Stimulated activated CD4-positive, alpha-beta T cell treated with anti-CD3 and anti-CD28 coated beads, Interleukin-1b, Interleukin-23, amount 100 ng/mL, for 1 hour (primary cell): ENCODE measurements around the gene ACTN1.
A peak's percentile ranks its signal among the peaks of the same experiment; 100 is the strongest.

ENCODE experiments used
- DNase-seq, 2 donors: peaks; one replicate each; pipeline ENCODE4 v3.0.0-alpha.2; 2020; ENCODE audit warnings: low read depth in 2 of 2

ACTN1 gene

DNA sequence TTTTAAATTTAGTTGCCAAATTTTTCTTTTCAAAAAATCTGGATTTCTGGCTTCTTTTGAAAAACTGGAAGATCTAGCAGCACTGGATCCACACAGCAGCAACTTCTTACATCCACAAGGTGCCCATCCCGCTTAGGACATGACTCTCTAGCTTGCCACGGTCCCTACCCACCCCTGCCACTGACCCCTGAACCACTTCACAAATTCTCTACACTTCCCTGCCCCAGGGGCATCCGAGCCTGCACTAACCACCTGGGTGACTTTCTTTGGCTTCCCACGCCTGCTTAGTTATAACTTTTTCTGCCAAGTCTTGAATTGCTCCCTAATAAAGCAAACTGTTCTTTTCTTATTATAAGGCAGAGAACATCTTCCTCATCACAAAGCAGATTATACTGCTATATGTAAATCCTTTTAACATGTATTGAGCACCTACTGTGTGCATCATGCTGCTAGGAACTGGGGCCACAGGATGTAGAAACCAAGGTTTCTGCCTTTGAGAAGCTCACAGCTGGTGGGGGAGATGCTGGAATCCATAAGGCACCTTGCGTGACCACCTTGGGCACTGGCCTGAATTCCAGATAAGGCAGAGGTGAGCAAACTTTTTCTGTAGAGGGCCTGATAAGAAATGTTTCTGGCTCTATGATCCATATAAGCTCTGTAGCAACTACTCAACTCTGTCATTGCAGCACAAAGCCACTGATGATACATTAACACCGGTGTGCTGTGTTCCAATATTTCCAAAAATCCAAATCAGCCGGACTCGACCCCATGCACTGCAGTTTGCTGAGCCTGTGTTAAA is 59.8 kb downstream of the ACTN1 start:
- DNase-seq, result no peak

DNA sequence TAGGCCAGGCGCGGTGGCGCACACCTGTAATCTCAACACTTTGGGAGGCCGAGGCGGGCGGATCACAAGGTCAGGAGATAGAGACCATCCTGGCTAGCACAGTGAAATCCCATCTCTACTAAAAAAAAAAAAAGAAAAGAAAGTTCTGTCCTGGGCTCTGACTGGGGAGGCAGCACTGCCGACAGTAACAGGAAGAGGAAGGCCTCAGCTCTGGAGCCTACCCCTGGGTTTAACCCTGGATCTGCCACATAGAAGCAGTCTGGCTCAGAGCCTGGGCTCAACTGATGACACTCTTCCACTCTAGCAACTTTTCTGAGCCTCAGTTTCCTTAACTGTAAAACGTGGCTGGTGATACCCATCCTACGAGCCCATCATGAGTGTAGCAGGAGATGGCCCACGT is 60.5 kb downstream of the ACTN1 start:
- no peak for DNase-seq

DNA sequence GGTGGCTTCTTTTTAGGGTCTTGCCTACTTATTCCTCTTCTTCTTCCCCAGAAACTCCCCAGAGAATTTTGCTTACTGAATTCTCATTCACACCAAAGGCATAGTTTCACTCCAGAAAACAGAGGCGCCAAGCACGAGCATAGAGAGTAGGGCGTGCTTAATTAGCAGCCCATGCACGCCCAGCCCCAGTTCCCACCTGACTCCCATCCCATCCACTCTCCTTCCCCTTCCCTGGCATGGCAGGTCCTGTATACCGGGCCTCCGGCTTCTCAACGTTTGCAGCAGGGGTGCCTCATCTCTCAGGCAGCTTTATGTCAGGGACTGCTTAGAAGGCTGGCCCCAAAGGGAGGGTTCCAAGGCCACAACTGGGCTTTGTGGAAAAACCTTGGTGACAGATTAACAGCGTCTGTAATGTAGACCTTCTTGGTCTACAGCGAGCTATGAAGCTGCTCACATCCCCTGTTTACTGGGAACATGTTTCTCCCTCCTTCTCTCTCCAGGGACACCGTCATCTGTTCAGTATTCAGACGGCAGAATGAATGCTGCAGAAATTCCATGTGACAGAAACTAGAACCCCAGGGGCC is 62.7 kb downstream of the ACTN1 start:
- DNase-seq, result no peak

DNA sequence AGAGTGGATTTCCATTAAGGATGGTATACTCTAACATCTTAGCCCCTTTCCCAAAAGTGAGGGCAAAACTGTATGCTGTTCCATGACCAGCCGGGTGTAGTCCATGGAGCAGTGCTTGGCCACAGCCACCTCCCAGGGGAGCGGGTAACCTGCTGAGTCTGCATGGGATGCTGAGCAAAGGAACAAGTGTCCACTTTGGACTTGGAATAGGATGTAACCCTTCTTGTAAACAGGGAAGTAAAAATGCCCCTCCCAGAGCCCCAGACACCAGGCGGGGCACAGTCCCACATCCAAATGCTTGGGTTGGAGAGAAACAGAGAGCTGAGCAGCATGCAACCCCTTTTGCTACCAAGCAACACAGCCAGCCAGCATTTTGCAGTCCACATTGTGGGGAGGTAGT is 65.6 kb downstream of the ACTN1 start:
- no peak for DNase-seq

DNA sequence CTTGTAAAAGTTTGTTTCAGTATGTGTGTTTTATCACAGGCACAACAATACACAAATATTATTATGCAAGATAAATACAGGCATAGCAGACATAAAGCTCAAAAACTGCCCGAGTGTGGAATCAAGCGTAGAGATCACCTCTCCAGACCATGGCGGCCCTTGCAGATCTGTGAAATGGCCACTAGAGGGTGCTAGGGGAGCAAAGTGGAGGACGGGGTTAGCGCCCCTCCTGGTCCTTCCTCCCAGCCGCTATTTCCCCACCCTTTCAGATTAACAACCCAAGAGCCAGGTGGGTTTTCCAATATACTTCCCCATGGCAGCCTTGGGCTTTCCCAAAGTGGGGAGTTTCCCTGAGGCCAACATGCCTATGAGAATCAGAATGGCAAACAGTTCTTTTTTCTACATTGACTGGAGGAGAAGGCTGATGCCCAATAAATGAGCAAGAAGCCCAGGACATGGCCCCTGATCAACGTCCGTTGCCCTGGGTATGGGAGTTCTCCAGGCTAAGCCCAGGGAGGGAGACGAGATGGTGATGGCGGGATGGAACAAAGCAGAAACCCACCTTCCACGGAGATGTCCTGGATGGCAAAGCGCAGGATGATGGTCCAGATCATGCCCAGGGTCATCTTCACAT is 67.4 kb downstream of the ACTN1 start:
- DNase-seq, result peak; percentile 57 to 58

DNA sequence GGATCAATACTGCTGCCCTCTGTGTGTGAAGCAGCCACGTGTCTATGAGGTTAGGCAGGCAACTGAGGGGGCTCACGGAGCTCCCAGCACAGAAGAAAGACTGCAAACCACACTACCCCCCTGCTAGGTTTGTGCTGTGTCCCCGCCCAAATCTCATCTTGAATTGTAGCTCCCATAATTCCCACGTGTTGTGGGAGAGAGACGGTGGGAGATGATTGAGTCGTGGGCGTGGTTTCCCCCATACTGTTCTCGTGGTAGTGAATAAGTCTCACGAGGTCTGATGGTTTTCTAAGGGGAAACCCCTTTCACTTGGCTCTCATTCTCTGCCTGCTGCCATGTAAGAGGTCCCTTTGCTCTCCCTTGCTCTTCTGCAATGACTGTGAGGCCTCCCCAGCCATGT is 68.6 kb downstream of the ACTN1 start:
- DNase-seq, result no peak

DNA sequence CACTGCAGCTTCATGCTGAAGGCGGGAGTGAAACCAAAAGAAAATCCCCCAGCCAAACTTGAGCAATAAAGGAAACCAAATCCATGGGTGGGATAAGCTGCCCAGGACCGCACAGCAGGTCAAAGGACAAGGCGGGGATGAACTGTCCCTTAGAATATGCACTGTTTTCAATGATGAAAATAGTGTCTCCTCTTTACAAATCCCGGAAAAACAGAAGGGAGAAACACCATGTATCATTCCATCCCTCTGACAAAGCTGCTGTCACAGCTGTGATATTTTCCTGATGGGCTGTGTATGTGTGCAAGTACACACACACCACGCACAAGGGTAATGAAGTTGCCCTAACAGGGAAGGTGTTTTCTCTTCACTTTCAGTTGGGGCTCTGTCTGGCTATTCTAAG is 70.3 kb downstream of the ACTN1 start:
- DNase-seq, result no peak

DNA sequence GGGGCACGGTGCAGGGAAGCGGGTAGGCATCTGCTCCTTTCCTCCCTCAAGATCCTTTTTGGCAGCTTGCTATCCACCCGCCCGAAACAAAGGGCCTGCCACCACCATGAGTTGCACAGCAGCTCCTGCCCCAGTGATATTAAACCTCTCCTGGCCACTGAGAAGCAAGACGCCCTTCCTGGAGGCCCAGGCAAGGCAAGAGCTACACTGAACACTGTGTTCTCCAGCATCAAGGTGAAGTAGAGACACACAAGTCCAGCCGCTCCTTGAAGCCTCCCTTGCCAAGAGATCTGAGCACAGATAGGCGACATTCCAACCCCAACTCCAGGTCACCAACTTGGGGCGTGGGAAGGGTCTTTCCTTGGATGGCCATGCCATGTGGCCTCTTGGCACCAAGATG is 70.9 kb downstream of the ACTN1 start:
- no peak for DNase-seq

DNA sequence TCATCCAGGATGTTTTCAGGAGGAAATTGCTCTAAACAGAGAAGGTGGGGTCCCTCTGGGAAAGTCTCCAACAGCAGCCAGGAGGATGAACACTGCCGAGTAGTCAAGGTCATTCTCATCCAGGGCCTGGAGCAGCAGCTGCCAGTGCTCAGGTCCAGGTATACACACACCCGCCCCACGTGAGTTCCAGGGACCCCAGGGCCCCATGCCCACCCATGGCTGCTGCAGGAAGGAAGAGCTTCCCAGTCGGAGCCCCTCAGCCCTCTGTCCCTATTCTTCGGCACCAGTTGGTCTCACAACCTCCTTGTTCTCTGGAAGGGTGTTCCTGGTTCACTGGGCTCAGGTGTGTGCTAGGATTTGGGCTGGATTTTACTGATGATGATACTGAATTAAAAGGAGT is 72.7 kb downstream of the ACTN1 start:
- DNase-seq, result no peak

DNA sequence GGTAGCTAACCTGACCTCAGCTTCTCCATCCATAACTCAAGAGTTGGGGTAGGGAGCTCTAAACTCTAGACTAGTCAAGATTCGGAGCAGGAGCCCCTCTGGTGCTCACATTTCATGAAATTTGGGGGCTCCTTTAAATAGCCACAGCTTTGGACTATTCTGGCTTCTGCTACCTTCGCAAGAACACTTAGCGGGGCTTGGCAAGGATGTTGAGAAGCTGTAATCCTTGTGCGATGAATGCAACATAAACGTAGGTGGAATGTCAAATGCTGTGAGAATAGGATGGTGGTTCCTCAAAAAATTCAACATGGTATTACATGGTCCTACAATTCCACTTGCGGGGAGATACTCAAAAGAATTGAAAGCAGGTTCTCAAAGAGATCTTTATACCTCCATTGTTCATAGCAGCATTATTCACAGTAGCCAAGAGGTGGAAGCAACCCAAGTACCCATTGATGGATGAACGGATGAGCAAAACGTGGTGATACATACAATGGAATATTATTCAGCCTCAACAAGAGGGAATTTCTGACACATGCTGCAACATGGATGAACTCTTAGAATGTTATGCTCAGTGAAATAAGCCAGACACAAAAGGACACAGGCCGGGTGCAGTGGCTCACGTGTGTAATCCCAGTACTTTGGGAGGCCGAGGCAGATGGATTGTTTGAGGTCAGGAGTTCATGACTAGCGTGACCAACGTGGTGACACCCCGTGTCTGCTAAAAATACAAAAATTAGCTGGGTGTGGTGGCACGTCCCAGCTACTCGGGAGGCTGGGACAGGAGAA is 73.8 kb downstream of the ACTN1 start:
- no peak for DNase-seq

DNA sequence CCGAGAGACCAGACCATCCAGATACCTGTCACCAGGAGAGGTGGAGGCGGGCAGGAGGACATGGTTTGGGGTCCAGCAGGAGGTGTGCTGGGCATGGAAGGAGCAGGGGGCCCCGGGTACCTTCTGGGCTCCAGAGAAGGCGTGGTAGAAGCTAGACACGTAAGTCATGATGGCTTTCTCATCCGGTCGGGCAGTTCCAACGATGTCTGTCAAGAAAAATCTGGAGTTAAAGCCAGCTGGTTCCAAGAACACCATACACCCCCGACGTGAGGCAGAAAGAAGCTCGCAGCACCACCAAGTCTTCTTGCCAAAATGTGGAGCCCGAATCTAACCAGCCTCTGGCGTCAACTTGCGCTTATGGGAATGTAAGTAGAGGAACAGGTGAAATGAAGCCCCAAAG is 76.7 kb downstream of the ACTN1 start:
- no peak for DNase-seq

DNA sequence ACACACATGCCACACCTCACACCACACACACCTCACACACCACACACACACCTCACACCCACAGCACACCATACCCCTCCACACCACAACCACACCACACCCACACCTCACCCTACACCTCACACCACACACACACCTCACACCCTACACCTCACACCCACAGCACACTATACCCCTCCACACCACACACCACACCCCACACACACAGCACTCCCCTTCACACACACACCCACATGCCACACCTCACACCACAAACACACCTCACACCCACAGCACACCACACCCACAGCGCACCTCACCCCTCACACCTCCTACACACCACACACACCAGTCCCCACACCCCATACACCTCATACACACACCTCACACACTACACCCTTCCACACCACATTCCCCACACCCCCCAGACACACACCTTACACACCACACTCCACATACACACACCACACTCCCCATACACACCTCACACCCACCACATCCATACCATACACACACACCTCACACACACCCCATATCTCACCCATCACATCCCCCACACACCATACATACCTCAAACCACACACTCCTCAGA is 80.0 kb downstream of the ACTN1 start:
- no peak for DNase-seq

DNA sequence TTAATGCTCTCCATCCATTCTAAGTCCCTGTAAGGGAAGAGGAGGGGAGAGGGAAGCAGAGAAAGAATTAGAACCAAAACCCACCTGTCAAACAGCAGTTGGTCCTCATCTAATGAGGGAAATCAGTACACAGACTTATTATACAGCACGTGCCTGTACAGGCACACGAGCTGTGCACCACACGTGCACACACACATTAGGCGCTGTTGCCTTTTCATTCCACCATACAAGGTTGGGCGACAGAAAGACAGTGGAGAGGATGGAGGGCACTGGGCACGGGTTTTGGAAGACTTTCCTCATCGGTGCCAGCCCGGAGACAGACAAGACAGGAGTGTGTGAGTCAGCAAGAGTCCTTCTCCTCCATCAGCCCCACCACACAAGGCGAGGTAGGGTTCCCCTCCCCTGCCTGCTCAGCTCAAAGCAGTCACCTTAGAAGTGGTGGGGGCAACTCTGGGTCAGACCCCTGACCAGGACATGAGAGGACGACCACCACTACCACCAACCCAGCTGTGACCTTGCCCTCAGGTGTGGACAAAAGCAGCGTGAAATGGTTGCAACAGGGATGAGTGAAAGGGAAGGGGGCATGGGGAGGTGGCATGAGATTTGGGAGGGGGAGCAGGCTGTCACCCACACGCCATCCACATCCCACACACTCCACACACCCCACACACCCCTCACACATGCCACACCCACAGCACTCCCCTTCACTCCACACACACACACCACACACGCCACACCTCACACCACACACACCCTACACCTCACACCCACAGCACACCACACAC is 80.7 kb downstream of the ACTN1 start:
- no peak for DNase-seq

DNA sequence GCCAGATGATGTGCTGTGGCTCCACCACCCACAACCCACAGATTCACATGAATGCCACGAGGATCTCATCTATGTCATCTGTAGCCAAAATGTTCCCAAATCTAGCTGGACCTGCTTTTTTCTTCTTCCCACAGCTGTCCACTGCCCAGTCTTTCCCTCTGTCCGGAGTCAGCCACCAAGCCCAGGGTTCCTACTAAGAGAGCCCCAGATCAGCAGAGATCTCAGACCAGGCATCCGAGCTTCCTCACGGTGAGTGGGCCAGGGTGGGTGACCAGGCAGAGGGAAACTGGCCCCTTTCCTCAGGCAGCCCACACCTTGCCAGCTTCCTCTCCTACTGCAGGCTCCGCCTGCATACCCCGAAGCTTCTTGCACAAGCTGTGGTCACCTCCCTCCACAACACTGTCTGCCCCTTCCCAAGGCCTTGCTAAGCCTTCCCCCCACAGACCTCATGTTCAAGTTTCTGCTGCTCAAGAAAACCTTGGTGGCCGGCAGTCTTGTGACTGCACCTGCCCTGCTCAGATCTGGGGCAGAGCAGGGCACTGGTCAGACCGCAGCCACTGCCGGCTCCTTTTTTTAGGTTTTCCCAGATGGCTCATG is 81.4 kb downstream of the ACTN1 start:
- DNase-seq, result no peak

DNA sequence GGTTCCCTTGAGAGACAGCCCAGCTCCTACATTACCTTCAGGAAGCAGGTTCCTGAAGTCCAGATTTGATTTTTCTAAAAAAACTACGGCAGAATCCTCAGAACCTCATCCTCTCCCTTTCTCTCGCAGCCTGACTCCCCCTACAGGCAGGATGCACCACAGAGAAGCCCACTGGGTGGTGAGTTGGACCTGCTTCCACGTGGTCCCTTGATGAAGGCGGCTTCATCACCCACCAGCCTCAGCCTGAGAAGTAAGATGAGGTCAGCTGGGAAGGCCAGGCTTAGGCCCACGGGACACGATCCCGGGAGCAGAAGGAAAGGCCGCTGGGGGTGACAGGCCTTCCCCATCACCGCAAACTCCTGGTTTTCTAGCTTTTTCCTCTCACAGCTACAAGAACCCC is 83.0 kb downstream of the ACTN1 start:
- no peak for DNase-seq

DNA sequence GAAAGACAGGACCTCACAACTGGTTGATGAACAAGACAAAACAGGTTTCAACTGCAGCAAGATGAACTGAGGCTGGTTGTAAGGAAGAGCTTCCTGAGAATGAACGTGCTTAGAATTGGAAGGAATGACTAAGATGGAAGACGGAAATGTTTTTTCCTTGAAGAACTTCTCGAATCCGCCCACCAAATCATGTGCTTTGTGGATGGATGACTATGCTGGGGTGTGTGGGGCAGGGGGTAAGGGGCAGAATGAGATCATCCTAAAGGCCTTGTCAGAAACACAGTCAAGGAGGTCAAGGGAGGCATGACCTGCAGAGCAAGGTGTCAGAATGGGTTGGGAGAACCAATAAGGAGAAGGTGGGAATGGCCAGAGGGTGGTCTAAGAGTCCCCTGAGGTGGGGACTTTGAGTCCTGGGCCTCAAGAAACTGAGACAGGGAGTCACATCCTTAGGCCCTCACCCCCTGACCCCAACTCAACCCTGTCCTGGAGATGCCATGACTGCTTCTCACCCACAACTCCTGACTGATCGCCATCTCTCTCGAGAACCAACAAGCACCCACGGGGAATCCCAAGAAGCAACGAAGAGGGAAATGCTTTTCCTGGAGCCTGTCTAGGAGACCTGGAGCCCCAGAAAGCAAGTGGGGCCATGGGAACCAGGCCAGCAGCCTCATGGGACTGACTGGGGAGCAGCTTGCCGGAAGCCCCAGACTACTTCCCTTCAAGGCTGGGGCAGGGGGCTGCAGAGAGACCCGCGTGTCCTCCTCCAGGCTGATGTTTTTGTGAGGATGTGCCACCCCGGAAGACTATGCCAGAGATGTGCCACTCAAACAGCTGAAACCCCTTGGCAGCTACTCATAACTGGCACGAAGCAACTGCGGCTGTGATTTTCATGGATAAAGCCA is 84.0 kb downstream of the ACTN1 start:
- no peak for DNase-seq

DNA sequence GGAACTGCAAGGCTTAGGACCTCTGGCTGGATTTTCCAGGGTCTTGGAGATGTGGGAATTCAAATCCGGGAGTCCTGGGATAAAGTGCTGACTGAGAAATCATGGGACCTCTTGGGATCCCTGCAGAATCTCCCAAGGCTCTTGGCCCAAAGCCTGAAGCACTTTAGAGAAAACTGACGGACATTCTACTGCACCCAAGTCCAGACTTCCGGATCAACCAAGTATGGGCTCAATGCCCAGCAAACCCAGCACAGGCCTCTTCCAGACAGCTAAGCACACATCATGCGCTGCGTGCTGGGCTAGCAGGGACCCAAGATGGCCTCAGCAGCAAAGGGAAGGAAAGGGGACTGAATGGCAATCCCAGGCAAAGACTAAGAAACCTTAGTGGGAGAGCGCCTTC is 85.0 kb downstream of the ACTN1 start:
- DNase-seq, result no peak

DNA sequence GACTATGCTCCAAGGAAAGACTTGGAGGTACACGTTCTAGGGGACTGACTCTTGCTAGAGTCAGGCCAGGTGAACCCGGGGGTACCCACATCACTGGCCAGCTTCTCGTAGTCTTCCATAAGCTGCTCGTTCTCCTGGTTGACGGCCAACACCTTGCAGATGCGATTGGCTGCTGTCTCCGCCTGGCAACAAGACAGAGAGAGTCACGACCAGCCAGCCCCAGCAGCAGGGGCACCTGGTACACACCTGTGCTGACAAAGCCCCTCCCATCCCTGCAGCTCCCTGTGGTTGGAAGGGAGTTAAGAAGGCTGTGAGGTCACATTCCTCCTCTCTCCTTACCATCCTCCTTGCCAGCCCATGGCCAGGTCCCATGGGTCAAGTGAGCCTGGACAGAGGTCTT is 85.5 kb downstream of the ACTN1 start:
- no peak for DNase-seq

DNA sequence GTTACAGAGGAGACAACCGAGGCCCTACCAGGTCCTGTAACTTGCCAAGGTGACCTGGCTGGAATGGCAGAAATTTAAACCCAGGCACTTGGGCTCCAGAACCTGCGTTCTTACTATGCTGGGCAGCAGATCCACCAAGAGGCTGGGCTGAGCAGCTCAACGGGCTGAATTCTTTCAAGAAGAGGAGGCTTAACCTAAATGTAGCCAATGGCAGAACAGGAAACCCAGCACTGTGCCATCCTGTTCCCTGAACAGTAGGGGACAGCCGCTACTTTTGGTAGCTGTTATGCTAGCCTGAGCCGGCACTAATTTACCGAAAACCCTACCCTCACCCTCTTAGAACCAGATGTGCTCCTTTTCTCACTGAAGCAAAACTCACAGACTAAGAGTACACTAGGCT is 86.1 kb downstream of the ACTN1 start:
- no peak for DNase-seq
